CD4-positive, alpha-beta T cell treated with Interleukin-17A for 4 hours (primary cell): Measurements from ENCODE around the gene MTERF1.
A peak's percentile ranks its signal among the peaks of the same experiment; 100 is the strongest.
"Not testable (repeated sequence)": the region's sequence is repeated elsewhere in the genome, so short reads cannot be mapped to it uniquely, and the experiment has no call there.

Experiments
- DNase-seq: peaks from one replicate; pipeline ENCODE4 v3.0.0-alpha.2; 2020; ENCODE audit warnings: mixed read lengths

The MTERF1 gene, protein sequence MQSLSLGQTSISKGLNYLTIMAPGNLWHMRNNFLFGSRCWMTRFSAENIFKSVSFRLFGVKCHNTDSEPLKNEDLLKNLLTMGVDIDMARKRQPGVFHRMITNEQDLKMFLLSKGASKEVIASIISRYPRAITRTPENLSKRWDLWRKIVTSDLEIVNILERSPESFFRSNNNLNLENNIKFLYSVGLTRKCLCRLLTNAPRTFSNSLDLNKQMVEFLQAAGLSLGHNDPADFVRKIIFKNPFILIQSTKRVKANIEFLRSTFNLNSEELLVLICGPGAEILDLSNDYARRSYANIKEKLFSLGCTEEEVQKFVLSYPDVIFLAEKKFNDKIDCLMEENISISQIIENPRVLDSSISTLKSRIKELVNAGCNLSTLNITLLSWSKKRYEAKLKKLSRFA

DNA sequence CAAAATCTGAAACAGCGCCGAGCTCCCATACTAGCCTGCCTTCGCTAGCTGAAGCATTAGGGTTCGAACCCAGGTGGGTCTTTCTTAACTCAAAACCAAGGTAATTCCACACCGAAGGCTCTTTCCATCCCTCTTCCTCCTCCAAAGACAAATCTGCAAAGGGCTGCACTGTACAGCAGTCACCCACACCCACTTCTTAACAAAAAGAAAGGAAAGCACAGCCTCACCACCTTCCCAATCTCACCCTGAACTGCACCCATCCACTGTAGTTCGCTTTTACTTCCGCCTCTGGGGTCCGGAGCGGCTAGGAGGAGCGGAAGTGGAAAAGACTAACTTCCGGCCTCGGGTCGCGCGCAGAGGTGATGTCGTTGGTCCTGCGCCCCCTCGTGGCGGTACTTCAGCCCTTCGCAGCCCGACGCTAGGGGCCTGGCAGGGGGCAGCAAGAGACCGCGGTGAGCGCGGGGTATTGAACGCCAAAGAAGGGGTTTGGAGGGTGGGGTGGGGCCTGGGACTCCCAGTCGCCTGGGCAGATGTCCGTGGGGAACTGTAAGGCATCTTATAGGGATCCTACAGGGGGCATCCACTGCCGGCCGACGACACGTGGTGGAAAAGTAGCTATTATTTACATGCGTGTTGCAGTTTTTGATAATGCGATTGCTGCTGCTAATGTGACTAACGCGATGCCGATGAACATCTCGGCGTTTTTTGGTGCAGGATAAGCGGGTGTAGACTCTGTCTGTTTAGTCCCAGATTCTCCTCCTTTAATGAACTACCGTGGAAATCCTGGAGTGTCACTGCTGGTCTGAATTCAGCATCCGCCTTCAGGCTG is at the start of gene MTERF1:
Gene MTERF1 (minus strand): TSS at position 290 of the 829 bp plus-strand sequence. CDS start 619 bp downstream, outside the sequence.
- peak; percentile 97 for DNase-seq

DNA sequence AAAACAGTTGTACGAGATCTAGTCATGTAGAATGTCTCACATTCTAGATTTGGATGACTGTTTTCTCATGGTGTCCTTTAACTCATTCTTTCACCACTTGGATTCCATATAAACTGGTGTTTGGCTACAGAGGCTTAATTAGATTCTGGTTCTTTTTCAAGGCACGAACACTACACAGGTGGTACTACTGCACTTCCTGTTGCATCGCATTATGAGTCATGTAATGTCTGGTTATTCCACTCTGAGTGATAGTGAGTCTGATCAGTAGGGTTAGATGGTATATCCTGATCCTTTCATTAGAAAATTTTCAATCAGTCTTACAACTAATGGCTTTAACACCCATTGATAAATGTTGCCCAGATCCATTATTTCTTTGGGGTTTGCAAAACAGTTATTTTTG is 49.0 kb upstream of the MTERF1 start:
- DNase-seq = no peak

DNA sequence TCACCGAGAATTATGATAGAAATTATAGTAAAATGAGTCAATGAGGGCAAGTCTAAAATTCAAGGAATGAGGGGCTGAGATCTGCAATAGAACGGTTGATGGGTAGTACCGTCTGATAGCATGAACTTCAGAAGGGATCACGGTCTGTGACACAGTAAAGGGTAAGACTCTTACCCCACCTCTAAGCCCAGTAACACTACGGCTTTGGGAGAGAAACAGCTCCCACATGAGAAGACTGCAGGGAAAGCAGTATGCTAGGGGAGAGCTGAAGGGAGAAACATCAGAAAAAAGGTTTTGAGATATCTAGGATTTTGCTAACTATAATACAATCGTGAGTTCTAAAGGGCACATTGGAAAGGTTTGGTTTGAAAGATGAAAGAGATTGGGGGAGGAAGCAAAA is 47.4 kb upstream of the MTERF1 start:
- DNase-seq = no peak

DNA sequence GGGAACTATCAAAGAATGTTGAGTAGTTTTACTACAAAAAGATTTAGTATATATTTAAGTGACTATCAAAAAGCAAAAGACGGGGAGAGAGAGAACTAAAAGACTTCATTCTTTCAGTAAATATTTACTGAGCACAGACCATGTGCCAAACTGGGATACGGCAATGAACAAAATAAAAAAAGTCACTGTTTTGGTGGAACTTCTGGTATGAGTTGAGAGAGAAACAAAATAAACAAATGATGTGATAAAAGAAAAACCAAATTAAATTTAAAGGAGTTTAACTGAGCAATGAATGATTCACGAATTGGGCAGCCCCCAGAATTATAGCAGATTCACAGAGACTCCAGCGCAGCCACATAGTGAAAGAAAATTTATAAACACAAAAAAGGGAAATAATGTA is 42.4 kb upstream of the MTERF1 start:
- no peak for DNase-seq

DNA sequence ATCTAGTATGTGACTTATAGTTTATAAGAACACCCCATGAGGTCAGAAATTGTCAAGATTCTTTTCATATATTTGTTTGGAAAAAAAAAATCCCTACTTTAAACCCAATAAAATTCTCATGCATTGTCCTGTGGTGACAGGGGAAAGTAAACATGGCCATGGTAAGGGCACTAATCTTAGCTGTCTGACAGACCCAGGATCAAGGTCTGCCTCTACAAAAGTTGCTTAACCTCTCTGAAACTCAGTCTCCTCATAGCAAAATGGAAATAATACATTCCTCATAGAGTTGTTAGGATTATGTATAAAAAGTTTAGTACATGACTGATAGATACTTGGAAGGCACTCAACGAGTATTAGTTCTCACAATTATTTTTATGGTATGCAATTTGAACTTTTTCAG is 37.9 kb upstream of the MTERF1 start:
- no peak for DNase-seq

DNA sequence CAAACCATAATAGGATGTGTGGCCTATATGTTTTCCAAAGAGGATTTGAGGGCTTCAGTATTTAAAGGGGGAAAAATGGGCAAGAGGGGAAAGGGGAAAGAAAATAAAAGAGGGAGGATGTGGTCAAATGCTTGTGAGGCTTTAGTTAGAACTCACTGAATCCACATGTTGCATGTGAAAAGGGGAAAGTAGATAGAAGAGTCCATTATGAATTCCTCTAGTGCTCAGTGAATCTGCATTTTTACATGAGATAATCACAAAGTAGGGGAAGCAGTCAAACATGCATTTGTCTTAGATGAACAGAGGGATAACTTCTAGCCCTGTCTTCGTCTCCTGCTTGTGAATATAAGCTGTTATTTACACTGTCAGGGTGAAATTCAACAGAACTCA is 35.5 kb upstream of the MTERF1 start:
- DNase-seq = no peak

DNA sequence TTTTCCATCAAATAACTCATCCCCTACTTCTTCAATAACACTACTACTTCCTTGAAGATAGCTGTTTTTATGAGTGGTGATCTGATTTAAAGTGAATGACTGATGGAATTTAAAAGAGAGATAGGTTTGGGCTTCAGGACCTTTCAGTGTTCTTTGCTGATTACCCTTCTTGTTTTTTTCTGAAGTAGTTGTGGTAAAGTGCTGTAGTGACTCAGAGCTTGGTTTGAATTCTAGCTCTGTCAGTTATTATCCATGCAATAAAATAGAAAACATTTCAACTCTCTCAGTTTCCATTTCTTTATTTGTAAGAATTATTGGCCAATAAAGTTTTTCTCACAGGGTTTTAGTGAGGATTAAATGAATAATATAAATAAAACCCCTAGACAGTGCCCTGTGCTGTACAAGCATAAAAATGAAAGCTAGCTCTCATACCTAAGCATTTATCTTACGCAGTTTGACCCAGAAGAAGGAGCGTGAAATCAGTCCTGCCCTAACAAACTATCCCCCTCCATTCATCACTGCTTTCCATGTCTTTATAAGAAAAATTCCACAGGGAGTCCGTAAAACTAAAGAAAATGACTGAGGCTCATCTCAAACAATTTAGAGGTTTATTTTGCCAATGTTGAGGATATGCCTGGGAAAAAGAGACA is 35.0 kb upstream of the MTERF1 start:
- DNase-seq = no peak

DNA sequence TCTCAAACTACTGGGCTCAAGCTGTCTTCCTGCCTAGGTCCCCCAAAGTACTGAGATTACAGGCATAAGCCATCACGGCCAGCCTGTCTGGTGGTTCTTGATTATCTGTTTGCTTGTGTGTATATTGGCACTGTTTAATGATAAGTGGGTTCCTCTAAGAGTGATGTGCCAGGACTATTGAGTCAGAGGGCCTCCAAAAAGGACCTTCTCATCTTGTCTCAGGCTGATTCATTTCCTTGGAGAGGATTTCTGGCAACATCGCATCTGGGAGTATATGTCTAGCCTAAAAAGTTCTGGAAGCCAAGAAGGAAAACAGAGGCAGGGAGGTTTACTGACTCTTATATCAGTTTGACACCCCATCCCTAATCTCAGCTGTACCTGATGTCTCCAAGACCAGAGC is 33.1 kb upstream of the MTERF1 start:
- no peak for DNase-seq

DNA sequence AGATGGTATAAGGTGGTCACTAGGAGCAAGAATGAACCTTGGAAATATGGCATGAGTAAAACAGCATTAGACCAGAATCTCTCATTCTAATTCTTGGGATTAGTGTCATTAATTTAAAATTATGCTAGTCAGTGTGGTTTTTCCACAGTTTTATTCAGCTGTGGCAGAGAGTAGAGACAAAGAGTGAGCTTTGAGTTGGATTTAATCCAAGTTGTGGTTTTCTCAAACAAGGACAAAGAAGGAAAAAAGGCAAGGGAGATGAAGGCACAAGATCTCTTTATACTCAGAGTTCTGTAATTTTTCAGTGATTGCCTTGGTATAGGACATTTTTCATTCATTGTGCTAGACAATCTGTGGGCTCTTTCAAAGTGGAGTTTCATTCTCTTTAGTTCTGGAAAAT is 32.0 kb upstream of the MTERF1 start:
- DNase-seq = no peak

DNA sequence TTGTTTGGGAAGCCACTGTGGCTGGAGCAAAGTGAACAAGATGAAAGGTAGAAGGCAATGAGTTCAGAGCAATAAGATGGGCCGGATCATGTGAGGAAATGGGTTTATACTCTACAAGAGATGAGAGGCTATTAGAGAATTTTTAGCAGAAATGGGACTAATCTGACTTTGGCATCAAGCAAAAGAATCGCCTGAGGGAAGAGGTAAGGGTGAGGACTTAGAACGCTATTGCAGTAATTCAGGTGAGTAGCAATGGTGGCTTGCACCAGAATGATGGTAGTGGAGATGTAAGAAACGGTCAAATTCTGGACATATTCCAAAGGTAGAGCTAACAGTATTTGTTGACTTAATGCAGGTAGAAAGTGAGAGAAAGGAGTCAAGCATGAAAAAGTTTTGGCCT is 30.6 kb upstream of the MTERF1 start:
- DNase-seq = no peak

DNA sequence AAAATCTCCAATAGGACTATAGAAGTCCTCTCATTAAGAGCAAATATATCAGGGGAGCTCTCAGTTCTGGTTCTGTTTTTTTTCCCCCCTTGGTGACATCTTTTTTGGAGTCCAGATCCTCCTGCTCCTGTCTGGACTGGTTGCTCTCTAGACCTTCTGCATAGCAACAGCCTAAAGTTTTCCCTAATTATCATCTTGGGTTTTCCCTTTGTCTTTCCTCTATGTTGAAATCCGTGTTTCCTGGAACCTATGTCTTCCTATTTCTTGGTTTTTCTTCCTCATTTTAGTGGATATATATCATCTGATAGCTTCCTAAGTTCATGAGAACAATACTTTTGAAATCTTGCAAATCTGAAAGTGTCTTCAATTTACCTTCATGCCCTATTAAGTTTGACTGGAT is 29.7 kb upstream of the MTERF1 start:
- DNase-seq = no peak

DNA sequence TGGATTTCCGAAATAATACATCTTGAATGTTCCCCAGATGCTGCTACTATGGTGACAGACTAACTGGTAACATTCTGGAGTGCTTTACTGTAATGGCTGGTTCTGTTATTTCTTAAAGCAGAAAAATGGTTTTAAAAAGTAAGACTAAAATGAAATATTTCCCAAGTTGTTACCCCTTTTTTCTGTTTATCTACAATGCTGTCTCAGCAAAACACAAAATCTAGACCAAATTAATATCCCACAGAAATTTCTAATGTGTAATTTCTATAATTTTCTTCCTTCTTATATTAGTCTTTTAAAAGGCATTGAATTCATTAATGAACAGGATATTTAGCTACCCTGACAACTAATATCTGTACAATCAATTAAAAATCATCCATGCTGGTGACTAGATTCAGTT is 19.1 kb upstream of the MTERF1 start:
- no peak for DNase-seq

DNA sequence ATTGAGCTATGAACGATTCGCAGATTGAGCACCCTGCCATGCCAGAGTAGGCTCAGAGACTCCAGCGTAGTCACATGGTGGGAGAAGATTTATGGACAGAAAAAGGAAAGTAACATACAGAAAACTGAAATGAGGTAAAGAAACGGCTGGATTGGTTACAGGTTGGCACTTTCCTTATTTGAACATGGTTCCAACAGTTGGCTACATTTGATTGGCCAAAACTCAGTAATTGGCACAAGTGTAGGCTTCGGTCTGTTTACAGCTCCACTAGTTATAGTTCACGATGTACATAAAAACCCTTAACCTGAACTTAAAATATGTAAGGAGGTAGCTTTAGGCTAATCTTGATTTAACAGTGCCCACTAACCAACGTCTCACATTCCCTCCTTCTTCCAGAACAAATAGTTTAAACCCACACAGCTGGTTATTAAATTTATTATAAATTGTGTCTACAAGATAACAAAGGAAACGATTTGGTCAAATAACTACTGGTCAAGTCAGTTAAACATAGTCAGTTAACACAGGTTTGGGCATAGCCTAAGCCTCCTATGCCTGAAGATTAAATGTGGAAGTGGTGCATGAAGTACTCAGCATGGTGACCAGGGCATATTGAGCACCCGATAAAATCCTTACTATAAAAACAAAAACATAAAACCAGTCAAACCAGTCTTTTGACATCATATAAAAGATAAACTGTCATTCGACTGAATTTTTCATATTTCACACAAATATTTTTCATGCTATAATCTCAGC is 17.9 kb upstream of the MTERF1 start:
- DNase-seq = no peak

DNA sequence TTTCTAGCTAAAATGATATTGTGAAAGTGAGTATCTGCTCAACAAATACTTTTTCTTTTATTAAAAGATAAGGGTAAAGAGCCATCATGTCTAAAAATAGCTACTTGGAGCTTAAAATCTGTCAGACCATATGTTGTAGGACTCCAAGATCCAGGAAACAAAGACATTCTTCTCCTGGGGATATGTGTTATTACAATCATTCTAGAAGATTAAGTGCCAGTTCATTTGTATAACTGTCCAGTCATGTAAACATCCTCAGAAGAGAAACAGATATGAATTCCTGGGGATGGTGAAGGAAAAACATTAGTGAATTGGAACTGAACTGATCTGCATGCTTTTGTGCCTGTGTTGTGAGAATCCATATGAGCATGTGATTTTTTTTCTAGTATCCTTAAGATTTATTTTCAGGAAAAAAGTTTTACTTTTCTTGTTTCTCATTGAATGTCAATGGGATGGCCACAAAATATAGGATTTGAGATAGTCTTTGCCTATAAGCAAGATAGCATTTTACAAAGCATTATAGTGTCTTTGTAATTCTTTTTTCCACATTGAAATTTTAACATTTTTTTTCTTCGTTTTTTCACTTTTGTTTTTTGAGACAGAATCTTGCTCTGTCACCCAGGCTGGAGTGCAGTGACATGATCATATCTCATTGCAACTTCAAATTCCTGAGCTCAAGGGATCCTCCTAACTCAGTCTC is 14.4 kb upstream of the MTERF1 start:
- no peak for DNase-seq

DNA sequence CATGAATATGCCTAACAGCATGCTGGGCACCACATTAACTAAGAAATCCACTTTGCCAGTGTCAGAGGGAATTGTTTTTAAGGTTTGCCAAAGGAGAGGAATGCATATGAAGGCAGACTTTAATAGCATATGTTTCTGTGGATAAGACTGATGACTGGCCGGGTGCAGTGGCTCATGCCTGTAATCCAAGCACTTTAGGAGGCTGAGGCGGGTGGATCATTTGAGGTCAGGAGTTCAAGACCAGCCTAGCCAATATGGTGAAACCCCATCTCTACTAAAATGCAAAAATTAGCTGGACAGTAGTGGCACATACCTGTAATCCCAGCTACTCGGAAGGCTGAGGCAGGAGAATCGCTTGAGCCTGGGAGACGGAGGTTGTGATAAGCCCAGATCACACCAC is 13.2 kb upstream of the MTERF1 start:
- DNase-seq = not testable (repeated sequence)

DNA sequence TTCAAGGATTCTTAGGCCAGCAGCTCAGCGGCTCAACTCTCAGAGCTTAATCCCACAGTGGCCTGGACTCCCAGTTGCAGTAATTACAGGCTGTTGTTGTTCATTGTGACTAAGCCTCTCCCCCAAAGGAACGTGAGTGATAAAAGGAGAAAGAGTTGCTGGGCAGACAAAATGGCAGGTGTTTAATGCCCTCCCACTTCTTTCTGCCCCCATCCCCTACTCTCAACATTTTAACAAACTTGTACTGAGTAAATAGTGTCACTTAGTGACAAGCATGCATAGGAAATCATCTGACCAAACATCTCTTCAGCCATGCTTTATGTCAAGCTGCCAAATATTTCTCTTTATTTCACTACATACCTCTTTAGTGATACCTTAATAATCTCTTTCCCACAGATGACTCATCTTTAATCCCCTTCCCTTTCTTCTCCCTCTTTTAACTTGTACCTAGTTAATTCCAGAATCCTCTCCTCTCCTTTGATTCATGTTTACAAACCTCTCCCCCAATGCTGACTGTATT is 12.4 kb upstream of the MTERF1 start:
- DNase-seq = no peak

DNA sequence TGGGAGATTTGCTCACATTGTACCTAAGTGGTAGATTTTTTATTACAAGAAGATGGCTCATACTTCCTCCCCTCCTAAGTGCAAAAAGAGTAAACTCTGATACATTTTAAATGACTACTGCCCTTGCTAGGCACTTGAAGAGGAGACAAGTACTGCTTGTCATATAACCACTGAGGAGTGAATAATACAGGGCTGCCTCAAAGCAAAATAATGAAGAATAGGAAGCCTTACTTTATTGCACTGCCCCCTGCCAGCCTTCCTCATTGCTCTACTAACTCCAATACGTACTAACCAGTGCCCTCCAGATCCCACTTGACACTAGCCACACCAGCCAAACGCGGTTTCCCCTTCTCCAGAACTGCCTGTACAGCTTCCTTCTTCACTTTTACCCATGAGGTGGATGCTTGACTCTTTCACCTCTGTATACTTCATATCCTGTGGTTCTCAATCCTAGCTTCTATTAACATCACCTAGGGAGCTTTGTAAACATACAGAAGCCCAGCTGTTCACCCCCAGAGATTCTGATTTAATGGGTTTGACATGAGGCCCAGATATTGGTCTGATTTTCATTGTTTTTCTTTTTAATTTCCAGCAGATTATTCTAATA is 11.7 kb upstream of the MTERF1 start:
- DNase-seq = no peak

DNA sequence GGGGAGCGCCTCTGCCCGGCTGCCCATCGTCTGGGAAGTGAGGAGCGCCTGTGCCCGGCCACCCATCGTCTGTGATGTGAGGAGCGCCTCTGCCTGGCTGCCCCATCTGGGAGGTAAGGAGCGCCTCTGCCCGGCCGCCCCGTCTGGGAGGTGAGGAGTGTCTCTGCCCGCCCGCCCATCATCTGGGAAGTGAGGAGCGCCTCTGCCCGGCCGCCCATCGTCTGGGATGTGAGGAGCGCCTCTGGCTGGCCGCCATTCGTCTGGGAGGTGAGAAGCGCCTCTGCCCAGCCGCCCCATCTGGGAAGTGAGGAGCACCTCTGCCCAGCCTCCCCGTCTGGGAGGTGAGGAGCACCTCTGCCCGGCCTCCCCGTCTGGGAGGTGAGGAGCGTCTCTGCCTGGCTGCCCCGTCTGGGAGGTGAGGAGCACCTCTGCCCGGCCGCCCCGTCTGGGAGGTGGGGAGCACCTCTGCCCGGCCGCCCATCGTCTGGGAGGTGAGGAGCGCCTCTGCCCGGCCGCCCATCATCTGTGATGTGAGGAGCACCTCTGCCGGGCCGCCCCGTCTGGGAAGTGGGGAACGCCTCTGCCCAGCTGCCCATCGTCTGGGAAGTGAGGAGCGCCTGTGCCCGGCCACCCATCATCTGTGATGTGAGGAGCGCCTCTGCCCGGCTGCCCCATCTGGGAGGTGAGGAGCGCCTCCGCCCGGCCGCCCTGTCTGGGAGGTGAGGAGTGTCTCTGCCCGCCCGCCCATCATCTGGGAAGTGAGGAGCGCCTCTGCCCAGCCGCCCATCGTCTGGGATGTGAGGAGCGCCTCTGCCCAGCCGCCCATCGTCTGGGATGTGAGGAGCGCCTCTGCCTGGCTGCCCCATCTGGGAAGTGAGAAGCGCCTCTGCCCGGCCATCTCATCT is 8.0 kb upstream of the MTERF1 start:
- not testable (repeated sequence) for DNase-seq

DNA sequence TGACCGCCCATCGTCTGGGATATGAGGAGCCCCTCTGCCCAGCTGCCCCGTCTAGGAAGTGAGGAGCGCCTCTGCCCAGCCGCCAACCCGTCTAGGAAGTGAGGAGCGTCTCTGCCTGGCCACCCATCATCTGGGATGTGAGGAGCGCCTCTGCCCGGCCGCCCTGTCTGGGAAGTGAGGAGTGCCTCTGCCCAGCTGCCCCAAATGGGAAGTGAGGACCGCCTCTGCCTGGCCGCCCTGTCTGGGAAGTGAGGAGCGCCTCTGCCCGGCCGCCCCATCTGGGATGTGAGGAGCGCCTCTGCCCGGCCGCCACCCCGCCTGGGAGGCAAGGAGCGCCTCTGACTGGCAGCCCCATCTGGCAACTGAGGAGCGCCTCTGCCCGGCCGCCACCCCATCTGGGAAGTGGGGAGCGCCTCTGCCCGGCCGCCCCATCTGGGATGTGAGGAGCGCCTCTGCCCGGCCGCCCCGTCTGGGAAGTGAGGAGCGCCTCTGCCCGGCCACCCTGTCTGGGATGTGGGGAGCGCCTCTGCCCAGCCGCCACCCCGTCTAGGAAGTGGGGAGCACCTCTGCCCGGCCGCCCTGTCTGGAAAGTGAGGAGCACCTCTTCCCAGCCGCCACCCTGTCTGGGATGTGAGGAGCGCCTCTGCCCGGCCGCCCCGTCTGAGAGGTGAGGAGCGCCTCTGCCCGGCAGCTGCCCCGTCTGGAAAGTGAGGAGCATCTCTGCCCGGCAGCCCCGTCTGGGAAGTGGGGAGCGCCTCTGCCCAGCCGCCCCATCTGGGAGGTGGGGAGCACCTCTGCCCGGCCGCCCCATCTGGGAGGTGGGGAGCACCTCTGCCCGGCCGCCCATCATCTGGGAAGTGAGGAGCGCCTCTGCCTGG is 7.1 kb upstream of the MTERF1 start:
- not testable (repeated sequence) for DNase-seq
